ENCODE data around the gene ELMO1.
A peak's percentile ranks its signal among the peaks of the same experiment; 100 is the strongest.

Gene ELMO1

GRCh38 chr7:37467002-37467401 is 18.3 kb upstream of the ELMO1 start:
- DNase-seq = no peak

GRCh38 chr7:37462138-37462537 is 13.5 kb upstream of the ELMO1 start:
- no peaks in the 10 kb centered on the region for H3K27me3 ChIP-seq (ENCODE audit: insufficient read depth, low read length)
- no peak overlapping the region for H3K9ac ChIP-seq (ENCODE audit: low read length)
- no peaks in the 10 kb centered on the region for H3K79me2 ChIP-seq (ENCODE audit: control insufficient read depth, insufficient read depth, low read length, poor library complexity)
- H3K9me3 ChIP-seq (ENCODE audit: insufficient read depth, low read depth, low read length) = no peaks in the 10 kb centered on the region
- H3K4ac ChIP-seq (ENCODE audit: low read depth, low read length) = no peak overlapping the region
- H4K8ac ChIP-seq (ENCODE audit: low read depth, low read length) = no peak overlapping the region
- no peak overlapping the region for H3K4me2 ChIP-seq (ENCODE audit: low read length)
- no peaks in the 10 kb centered on the region for H3K36me3 ChIP-seq (ENCODE audit: control insufficient read depth in 1 of 2, insufficient read depth in 2 of 2, low read length in 2 of 2)
- no peak overlapping the region for H3K23ac ChIP-seq (ENCODE audit: low read length)
- no peak overlapping the region for H4K91ac ChIP-seq (ENCODE audit: low read depth, low read length)
- no peak overlapping the region for H2AK5ac ChIP-seq (ENCODE audit: low read length)
- H3K79me1 ChIP-seq (ENCODE audit: low read length) = no peaks in the 10 kb centered on the region
- no peak overlapping the region for H2BK120ac ChIP-seq (ENCODE audit: insufficient read depth, low read length, poor library complexity)
- WGBS (ENCODE audit: extremely low coverage, insufficient coverage, insufficient read length) = no CpG with 5 or more reads among the region's 1 CpG
- no peak overlapping the region for H3K27ac ChIP-seq (ENCODE audit: low read depth, low read length)
- DNase-seq = no peak
- no peak overlapping the region for H3K4me3 ChIP-seq (ENCODE audit: low read depth, low read length)
- H4K12ac ChIP-seq (ENCODE audit: low read depth, low read length) = no peak overlapping the region
- H2BK12ac ChIP-seq (ENCODE audit: low read length) = no peak overlapping the region
- no peak overlapping the region for H3K18ac ChIP-seq (ENCODE audit: low read length)
- H2AFZ ChIP-seq (ENCODE audit: insufficient read depth, low read length, poor library complexity) = no peak overlapping the region
- H2BK5ac ChIP-seq (ENCODE audit: low read depth, low read length, poor library complexity) = no peak overlapping the region
- no peaks in the 10 kb centered on the region for H3K4me1 ChIP-seq (ENCODE audit: control insufficient read depth in 1 of 2, insufficient read depth in 2 of 2, low read length in 2 of 2)
- H3K14ac ChIP-seq (ENCODE audit: low read length) = no peak overlapping the region

More at GRCh38 chr7:37467002-37467401, 18.3 kb upstream of the ELMO1 start:
- Histone ChIP-seq H2BK120ac (ENCODE audit: insufficient read depth, low read length, poor library complexity) (no peak overlapping the region), H4K91ac (ENCODE audit: low read depth, low read length) (no peak overlapping the region), H3K36me3 (ENCODE audit: control insufficient read depth in 1 of 2, insufficient read depth in 2 of 2, low read length in 2 of 2) (no peaks in the 10 kb centered on the region), H3K4ac (ENCODE audit: low read depth, low read length) (no peak overlapping the region), H3K27ac (ENCODE audit: low read depth, low read length) (no peak overlapping the region), H3K27me3 (ENCODE audit: insufficient read depth, low read length) (no peaks in the 10 kb centered on the region), H2BK12ac (ENCODE audit: low read length) (peak overlapping the region; percentile 68), H3K79me1 (ENCODE audit: low read length) (no peaks in the 10 kb centered on the region), H3K4me1 (ENCODE audit: control insufficient read depth in 1 of 2, insufficient read depth in 2 of 2, low read length in 2 of 2) (no peaks in the 10 kb centered on the region), H3K23ac (ENCODE audit: low read length) (no peak overlapping the region), H3K9ac (ENCODE audit: low read length) (no peak overlapping the region), H2BK5ac (ENCODE audit: low read depth, low read length, poor library complexity) (no peak overlapping the region), H4K12ac (ENCODE audit: low read depth, low read length) (no peak overlapping the region), H3K9me3 (ENCODE audit: insufficient read depth, low read depth, low read length) (peaks cover 2% of the 10 kb centered on the region), H3K4me2 (ENCODE audit: low read length) (no peak overlapping the region), H3K18ac (ENCODE audit: low read length) (no peak overlapping the region), H4K8ac (ENCODE audit: low read depth, low read length) (no peak overlapping the region), H2AK5ac (ENCODE audit: low read length) (no peak overlapping the region), H2AFZ (ENCODE audit: insufficient read depth, low read length, poor library complexity) (no peak overlapping the region), H3K79me2 (ENCODE audit: control insufficient read depth, insufficient read depth, low read length, poor library complexity) (no peaks in the 10 kb centered on the region), H3K4me3 (ENCODE audit: low read depth, low read length) (no peak overlapping the region), H3K14ac (ENCODE audit: low read length) (no peak overlapping the region)
- WGBS (ENCODE audit: extremely low coverage, insufficient coverage, insufficient read length) = no CpG with 5 or more reads among the region's 3 CpGs

GRCh38 chr7:37455081-37455480 is 6.4 kb upstream of the ELMO1 start:
- no peak overlapping the region for H3K18ac ChIP-seq (ENCODE audit: low read length)
- WGBS (ENCODE audit: extremely low coverage, insufficient coverage, insufficient read length) = no CpG with 5 or more reads among the region's 3 CpGs
- no peaks in the 10 kb centered on the region for H3K79me1 ChIP-seq (ENCODE audit: low read length)
- no peak overlapping the region for H2BK120ac ChIP-seq (ENCODE audit: insufficient read depth, low read length, poor library complexity)
- H4K91ac ChIP-seq (ENCODE audit: low read depth, low read length) = no peak overlapping the region
- H3K4me1 ChIP-seq (ENCODE audit: control insufficient read depth in 1 of 2, insufficient read depth in 2 of 2, low read length in 2 of 2) = no peaks in the 10 kb centered on the region
- H3K9me3 ChIP-seq (ENCODE audit: insufficient read depth, low read depth, low read length) = no peaks in the 10 kb centered on the region
- no peak overlapping the region for H3K23ac ChIP-seq (ENCODE audit: low read length)
- no peak for DNase-seq
- no peak overlapping the region for H3K9ac ChIP-seq (ENCODE audit: low read length)
- H4K8ac ChIP-seq (ENCODE audit: low read depth, low read length) = no peak overlapping the region
- no peak overlapping the region for H2AK5ac ChIP-seq (ENCODE audit: low read length)
- no peaks in the 10 kb centered on the region for H3K27me3 ChIP-seq (ENCODE audit: insufficient read depth, low read length)
- no peak overlapping the region for H3K4me2 ChIP-seq (ENCODE audit: low read length)
- no peaks in the 10 kb centered on the region for H3K79me2 ChIP-seq (ENCODE audit: control insufficient read depth, insufficient read depth, low read length, poor library complexity)
- no peak overlapping the region for H2AFZ ChIP-seq (ENCODE audit: insufficient read depth, low read length, poor library complexity)
- H2BK5ac ChIP-seq (ENCODE audit: low read depth, low read length, poor library complexity) = no peak overlapping the region
- no peak overlapping the region for H3K4ac ChIP-seq (ENCODE audit: low read depth, low read length)
- no peak overlapping the region for H3K27ac ChIP-seq (ENCODE audit: low read depth, low read length)
- no peak overlapping the region for H2BK12ac ChIP-seq (ENCODE audit: low read length)
- no peak overlapping the region for H3K4me3 ChIP-seq (ENCODE audit: low read depth, low read length)
- no peak overlapping the region for H4K12ac ChIP-seq (ENCODE audit: low read depth, low read length)
- no peak overlapping the region for H3K14ac ChIP-seq (ENCODE audit: low read length)
- no peaks in the 10 kb centered on the region for H3K36me3 ChIP-seq (ENCODE audit: control insufficient read depth in 1 of 2, insufficient read depth in 2 of 2, low read length in 2 of 2)

GRCh38 chr7:37452346-37452745 is 3.7 kb upstream of the ELMO1 start:
- no peak overlapping the region for H3K14ac ChIP-seq (ENCODE audit: low read length)
- no peak overlapping the region for H4K8ac ChIP-seq (ENCODE audit: low read depth, low read length)
- H3K4me2 ChIP-seq (ENCODE audit: low read length) = no peak overlapping the region
- H3K18ac ChIP-seq (ENCODE audit: low read length) = no peak overlapping the region
- no peaks in the 10 kb centered on the region for H3K4me1 ChIP-seq (ENCODE audit: control insufficient read depth in 1 of 2, insufficient read depth in 2 of 2, low read length in 2 of 2)
- H3K79me1 ChIP-seq (ENCODE audit: low read length) = peaks cover 13% of the 10 kb centered on the region
- H4K12ac ChIP-seq (ENCODE audit: low read depth, low read length) = no peak overlapping the region
- no peak overlapping the region for H2AFZ ChIP-seq (ENCODE audit: insufficient read depth, low read length, poor library complexity)
- no peaks in the 10 kb centered on the region for H3K36me3 ChIP-seq (ENCODE audit: control insufficient read depth in 1 of 2, insufficient read depth in 2 of 2, low read length in 2 of 2)
- H2BK12ac ChIP-seq (ENCODE audit: low read length) = no peak overlapping the region
- no peak overlapping the region for H3K9ac ChIP-seq (ENCODE audit: low read length)
- no peak overlapping the region for H3K27ac ChIP-seq (ENCODE audit: low read depth, low read length)
- no peak overlapping the region for H3K23ac ChIP-seq (ENCODE audit: low read length)
- no peak overlapping the region for H4K91ac ChIP-seq (ENCODE audit: low read depth, low read length)
- no peak overlapping the region for H2AK5ac ChIP-seq (ENCODE audit: low read length)
- H2BK120ac ChIP-seq (ENCODE audit: insufficient read depth, low read length, poor library complexity) = no peak overlapping the region
- WGBS (ENCODE audit: extremely low coverage, insufficient coverage, insufficient read length) = no CpG with 5 or more reads among the region's 5 CpGs
- no peak overlapping the region for H3K4ac ChIP-seq (ENCODE audit: low read depth, low read length)
- no peak overlapping the region for H3K4me3 ChIP-seq (ENCODE audit: low read depth, low read length)
- DNase-seq = no peak
- peaks cover 11% of the 10 kb centered on the region for H3K79me2 ChIP-seq (ENCODE audit: control insufficient read depth, insufficient read depth, low read length, poor library complexity)
- no peaks in the 10 kb centered on the region for H3K27me3 ChIP-seq (ENCODE audit: insufficient read depth, low read length)
- no peak overlapping the region for H2BK5ac ChIP-seq (ENCODE audit: low read depth, low read length, poor library complexity)
- H3K9me3 ChIP-seq (ENCODE audit: insufficient read depth, low read depth, low read length) = no peaks in the 10 kb centered on the region

Measured in trophoblast cell (in vitro differentiated cells and primary cell).